HG03565 (cell line): Measurements from ENCODE around the gene FIBIN.
"Not testable (repeated sequence)": the region's sequence is repeated elsewhere in the genome, so short reads cannot be mapped to it uniquely, and the experiment has no call there.

ENCODE experiments used
- ATAC-seq: cut with Tn5 transposase; IDR thresholded peaks from one replicate; pipeline ENCODE4 v1.9.1; 2021; ENCODE audit warnings: mild to moderate bottlenecking, moderate library complexity; ENCODE audit not compliant: unreplicated experiment

Gene FIBIN

GRCh38 chr11:26976389-26976788 lies 17.5 kb upstream of the FIBIN start:
- no peak for ATAC-seq

- not testable (repeated sequence) for ATAC-seq
Observed at GRCh38 chr11:26977209-26977608, 16.7 kb upstream of the FIBIN start.

- ATAC-seq, result no peak
Observed at GRCh38 chr11:26983645-26984044, 10.3 kb upstream of the FIBIN start.

DNA sequence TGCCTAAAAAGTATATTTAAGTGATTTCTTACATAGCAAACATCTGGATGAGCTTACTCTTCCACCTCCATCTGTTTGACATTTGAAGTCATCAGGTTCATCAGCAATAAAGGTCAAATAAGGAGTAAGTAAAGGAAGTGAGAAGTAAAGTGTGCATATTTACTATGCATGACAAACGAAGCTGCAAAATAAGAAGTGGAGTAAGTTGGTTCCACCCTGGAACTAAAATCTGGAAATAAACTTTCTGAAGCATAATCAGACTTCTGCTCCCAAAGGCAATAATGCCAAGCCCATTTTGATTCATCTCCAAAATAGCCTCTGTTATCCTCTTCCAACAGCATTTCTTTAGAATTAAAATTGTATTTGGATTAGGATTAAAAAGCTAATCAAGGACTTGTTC lies 8.4 kb upstream of the FIBIN start:
- ATAC-seq, result no peak

DNA sequence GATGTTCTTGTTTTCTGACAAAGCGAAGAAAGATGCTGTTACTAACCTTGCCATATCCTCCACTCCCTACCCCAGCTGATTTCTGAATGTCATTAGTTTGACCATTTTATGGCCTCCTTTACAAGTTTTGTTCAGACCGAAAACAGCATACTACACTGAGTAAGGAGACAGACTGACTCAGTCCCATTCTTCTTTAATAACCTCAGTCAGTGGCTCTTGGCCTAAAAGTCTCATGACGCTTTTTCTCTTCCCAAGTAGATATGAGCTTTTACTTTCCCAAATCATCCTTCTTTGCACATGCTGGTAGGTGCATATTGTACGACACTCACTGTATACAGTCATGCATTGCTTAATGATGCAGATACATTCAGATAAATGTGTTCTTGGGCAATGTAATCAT lies 8.0 kb upstream of the FIBIN start:
- no peak for ATAC-seq

- ATAC-seq, result no peak
Observed at GRCh38 chr11:26987272-26987671, 6.6 kb upstream of the FIBIN start.

- no peak for ATAC-seq
Observed at GRCh38 chr11:26987731-26988130, 6.2 kb upstream of the FIBIN start.

- ATAC-seq, result no peak
Observed at GRCh38 chr11:26992031-26992541, 1.8 kb upstream of the FIBIN start.

DNA sequence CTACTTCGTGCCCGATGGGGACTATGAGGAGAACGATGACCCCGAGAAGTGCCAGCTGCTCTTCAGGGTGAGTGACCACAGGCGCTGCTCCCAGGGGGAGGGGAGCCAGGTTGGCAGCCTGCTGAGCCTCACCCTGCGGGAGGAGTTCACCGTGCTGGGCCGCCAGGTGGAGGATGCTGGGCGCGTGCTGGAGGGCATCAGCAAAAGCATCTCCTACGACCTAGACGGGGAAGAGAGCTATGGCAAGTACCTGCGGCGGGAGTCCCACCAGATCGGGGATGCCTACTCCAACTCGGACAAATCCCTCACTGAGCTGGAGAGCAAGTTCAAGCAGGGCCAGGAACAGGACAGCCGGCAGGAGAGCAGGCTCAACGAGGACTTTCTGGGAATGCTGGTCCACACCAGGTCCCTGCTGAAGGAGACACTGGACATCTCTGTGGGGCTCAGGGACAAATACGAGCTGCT lies 751 bp downstream of the FIBIN start:
- no peak for ATAC-seq

DNA sequence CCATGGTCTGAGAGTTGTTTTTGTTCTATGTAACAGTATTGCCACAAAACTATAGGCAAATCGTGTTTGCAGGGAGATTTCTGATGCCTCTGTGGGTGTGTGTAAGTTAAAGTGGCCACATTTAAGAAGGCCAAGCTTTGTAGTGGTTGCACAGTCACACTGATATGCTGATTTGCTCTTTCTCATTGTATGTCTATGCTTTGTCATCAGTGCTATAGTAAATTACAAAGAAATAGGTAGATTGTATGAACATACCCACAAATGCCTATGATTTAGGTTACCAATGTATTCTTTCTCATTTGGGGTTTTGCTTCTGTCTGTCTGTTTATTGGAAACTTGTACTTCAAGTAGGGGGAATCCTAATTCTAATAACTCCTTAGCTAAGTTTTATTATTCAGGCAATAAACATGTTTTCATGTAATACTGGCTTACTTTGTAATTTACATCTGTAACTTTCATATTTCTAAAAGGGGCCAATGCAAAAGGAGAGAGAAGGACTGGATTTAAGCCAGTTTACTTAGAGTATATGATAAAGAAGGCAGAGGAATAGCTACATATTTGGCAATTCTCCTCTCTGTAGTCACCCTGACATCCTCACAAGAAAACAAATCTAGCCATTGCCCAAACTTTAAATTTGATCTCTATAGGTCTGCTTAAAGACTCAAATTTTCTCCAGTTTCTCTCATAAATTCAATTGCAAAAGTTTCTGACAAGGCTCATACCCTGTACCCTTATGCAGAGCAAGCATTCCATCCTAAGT lies 2.0 kb downstream of the FIBIN start:
- no peak for ATAC-seq

- no peak for ATAC-seq
Observed at GRCh38 chr11:26997378-26997777, 3.5 kb downstream of the FIBIN start.

DNA sequence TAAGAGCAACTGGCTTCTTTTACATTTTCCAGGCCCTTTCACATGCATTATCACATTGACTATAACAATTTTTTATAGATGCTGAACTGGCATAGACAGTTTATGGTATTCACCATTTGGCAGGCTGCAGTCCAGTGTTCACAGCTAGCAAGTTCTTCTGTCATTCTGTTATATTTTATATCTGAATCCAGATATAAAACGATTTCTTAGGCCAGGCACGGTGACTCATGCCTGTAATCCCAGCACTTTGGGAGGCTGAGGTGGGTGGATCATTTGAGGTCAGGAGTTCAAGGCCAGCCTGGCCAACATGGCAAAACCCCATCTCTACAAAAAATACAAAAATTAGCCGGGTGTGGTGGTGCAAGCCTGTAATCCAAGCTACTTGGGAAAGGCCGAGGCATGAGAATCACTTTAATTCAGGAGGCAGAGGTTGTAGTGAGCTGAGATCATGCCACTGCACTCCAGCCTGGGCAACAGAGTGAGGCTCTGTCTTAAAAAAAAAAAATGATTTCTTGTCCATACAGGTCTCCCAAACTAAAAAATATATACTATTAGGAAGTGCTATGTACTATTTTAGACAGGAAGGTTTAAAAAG lies 7.3 kb downstream of the FIBIN start:
- not testable (repeated sequence) for ATAC-seq

GRCh38 chr11:27002431-27002830 lies 8.5 kb downstream of the FIBIN start:
- ATAC-seq, result no peak

DNA sequence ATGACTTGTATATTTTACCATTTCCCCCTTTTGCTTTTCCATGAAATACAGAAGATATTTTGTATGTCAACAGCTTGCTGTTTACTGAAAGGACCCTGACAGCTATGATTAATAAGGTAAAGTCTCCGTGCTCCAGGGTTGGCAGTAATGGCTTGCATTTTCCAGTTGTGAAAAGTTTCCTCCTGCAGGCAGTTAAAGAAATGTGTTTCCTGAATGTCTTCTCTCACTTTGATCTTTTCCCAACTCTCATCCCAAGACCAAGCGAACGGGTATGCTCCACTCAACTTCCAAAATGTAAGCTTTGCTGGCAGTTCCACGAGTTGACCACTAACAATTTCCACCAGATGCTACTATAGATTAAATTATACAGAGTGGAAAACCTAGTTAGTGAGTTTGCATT lies 8.9 kb downstream of the FIBIN start:
- ATAC-seq, result no peak

- ATAC-seq, result no peak
Observed at GRCh38 chr11:27004103-27004502, 10.2 kb downstream of the FIBIN start.

GRCh38 chr11:27008811-27009535 lies 15.1 kb downstream of the FIBIN start:
- ATAC-seq, result no peak

- ATAC-seq, result no peak
Observed at GRCh38 chr11:27011560-27012233, 17.8 kb downstream of the FIBIN start.

DNA sequence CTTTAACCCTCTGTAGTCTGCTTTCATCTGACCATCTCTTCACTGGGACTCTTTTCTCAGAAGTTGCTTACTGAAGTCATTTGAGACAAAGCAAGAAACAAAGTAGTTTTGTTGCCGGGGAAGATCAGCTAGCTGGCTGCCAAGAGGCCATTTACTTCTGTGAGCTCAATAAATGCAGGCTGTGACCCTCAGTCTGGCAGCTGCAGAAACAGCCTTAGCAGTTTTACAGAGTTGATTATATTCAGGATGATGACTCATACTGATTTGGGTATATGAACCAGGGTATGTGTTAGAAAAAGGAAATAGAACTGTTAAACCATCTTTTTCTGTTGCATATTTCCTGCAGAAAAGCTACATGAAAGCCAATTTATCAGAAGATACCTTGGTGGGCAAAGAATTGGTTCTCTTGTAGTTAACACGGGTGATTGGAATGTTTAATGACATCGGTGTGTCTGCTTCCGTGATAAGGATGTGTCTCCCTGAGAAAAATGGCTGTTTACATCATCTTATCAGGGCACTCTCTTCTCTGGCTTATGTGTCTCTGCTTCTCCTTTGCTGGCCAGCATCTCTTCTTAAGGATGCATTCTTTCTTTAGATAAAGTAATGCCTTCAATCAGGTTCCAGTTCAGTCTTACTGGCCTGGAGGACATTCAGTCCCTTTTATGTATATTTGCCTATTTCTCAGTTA lies 18.5 kb downstream of the FIBIN start:
- ATAC-seq, result no peak

DNA sequence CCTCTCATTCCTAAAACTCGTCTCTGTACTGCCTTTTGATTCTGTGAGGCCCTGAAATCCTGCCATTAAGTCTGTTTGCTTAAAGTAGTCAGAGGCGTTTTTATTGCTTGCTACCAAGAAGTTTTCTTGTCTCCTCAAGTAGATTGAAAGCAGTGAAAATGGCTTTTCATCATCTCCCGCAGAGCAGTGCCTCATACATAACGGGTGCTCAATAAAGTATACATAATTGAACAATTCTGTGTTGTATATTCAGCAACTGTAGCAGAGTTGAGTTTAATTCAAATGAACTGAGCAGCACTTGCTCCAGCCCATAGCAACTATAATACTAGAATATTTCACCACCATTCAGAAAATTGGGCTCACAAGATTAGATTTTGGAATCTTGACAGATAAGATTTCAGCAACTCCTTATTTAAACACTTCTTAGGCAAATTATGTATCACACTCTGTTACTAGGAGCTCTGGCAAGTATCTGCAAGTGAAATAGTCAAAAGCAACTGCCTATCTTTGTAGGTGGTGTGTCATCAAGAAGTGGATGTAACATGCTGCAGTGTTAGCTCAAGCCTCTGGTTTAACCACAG lies 20.0 kb downstream of the FIBIN start:
- no peak for ATAC-seq

GRCh38 chr11:27018902-27019529 lies 25.1 kb downstream of the FIBIN start:
- no peak for ATAC-seq
